ENCODE data around the gene KIF19.

KIF19 gene

DNA sequence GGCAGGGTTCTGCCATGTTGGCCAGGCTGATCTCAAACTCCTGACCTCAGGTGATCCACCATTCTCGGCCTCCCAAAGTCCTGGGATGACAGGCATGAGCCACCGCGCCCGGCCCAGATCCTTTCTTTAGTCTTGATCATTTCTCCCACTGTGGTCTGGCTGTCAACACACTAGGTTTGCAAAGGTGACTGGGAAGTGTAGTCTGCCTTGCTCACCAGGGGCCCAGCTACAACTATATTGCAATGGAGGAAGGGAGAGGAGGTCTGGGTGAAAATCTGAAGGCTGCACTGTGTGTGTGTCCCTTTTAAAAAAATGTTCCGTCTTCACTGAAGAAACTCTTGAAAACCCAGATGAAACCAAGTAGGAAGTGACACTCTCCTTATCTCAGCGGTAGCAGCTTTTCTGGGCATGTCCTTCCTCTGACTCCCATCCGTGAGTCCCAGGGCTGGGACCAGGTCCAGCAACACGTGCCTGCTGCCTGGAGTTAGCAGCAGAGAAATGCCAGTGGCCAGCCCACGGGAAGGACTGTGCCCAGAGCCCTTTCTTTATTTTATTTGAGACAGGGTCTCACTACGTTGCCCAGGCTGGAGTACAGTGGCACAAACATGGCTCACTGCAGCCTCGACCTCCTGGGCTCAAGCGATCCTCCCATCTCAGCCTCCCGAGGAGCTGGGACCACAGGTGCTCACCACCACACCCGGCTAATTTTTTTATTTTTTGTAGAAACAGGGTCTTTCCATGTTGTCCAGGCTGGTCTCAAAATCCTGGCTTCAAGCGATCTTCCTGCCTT lies 17.8 kb upstream of the KIF19 start:
- DNase-seq = no peak

DNA sequence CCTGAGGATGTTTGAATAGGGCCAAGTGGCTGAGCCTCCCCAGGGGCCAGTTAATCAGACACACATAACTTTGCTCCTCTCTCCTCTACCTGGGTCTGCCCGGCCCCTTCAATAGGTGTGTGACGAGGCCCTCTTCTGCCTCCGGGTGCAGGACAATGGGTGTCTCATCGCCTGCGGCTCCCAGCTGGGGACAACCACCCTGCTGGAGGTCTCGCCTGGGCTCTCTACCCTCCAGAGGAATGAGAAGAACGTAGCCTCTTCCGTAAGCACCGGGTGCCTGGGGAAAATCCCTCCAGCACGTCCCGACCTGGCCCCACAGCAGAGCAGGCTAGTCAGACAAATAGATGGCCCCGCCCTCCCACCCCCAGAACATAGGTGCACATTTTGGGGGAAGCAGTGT lies 16.1 kb upstream of the KIF19 start:
- DNase-seq = no peak

GRCh38 chr17:74314877-74315276 lies 11.1 kb upstream of the KIF19 start:
- DNase-seq = no peak

- no peak for DNase-seq
Measured at GRCh38 chr17:74316220-74316619, 9.8 kb upstream of the KIF19 start.

DNA sequence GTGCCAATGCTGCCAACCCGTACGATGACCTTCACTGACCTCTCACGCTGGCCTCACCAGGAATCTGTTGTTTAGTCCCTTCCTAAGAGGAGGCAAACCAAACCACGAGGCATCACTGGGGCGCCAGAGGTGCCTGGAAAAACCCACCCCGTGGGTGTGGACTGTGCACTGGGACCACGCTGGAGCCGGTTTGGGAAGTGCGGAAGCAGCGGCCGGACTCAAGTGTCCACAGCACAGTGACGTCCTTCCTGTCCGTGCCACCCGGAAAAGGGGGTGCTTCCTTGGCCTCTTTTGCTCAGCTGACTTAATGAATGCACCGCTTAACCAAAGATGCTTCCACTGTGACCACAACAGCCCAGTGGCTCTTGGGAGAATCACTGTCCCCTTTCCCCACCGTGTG lies 9.0 kb upstream of the KIF19 start:
- DNase-seq = no peak

GRCh38 chr17:74318391-74318790 lies 7.6 kb upstream of the KIF19 start:
- DNase-seq = no peak

DNA sequence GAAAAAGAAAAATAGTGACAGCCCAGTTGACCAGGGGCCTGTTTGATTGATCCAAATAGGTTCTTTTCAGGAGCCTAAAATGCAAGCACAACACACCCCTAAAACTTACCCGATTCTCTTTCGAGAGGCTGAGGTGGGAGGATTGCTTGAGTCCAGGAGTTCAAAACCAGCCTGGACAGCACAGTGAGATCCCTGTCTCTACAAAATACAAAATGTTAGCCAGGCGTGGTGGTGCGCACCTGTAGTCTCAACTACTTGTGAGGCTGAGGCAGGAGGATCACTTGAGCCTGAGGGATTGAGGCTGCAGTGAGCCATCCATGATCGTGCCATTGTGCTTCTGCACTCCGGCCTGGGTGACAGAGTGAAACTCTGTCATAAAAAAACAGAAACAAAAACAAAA lies 1.5 kb upstream of the KIF19 start:
- DNase-seq = no peak

DNA sequence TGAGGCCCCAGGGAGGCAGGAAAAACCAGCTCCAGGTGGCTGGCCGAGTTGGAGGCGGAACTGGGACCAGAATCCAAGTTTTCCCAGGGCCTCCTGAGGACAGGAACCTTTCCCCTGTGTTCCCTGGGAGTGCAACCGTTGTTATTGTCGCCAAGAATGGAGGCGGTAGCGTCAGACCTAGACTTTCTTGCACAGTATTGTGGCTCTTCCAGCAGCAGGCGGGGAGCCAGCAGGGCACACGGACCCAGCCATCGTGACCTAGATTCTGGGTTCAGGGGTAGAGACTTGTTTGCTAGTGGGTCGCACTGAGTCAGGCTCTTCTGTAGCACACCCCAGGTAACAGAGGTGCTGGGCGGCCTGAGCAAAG lies 667 bp upstream of the KIF19 start:
- no peak for DNase-seq

GRCh38 chr17:74326506-74326905 lies 480 bp downstream of the KIF19 start:
- DNase-seq = no peak

GRCh38 chr17:74328487-74328886 lies 2.5 kb downstream of the KIF19 start:
- DNase-seq = no peak

GRCh38 chr17:74329378-74329777 lies 3.4 kb downstream of the KIF19 start:
- no peak for DNase-seq

GRCh38 chr17:74330446-74330845 lies 4.4 kb downstream of the KIF19 start:
- no peak for DNase-seq

- DNase-seq = no peak
Measured at GRCh38 chr17:74332017-74332650, 6.1 kb downstream of the KIF19 start.

GRCh38 chr17:74332763-74333283 lies 6.8 kb downstream of the KIF19 start:
- peak; percentile 68 for DNase-seq

DNA sequence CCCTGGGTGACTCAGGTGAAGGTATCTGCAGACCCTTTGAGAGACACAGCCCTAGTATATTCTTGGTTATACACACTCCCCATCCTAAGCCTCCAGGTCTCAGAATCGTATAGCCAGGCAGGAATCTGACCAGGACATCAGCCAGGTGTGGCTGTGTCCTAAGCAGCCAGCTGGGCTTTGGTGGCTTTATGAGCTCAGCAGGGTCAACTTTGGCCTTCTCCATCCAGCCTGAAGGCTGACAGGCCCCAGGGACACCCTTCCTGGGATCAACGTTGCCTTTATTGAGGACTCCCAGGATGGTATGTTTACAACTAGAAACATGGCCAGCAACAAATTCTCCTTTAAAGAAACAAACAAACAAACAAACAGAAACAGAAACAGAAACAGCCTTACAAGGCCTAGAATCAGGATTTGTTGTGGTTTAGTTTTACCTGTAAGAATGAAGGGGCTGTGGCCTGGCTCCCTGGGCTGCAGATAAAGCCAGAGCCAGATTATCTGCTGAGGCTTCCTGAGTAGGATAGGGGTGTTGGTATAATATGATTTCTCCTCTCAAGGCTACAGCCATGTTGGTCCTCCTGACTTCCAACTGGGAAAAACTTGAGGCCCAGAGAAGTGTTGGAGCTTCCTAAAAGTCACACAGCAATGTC lies 8.5 kb downstream of the KIF19 start:
- no peak for DNase-seq

- DNase-seq = no peak
Measured at GRCh38 chr17:74335529-74336062, 9.6 kb downstream of the KIF19 start.

DNA sequence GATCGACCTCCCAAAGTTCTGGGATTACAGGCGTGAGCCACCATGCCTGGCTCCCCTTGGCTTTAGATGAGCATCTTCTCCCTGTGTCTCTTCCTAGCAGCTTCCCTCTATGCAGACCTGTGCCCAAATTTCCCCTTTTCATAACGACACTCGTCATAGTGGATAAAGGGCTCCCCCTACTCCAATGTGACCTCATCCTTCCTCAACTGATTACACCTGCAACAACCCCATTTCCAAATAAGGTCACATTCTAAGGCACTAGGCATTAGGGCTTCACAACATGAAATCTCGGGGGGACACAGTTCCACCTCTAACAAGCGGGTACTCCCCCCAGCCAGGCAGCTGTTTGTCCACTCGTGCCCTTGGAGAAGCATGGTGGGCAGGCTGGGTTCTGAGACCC lies 10.3 kb downstream of the KIF19 start:
- no peak for DNase-seq

GRCh38 chr17:74337834-74338500 lies 11.9 kb downstream of the KIF19 start:
- no peak for DNase-seq

DNA sequence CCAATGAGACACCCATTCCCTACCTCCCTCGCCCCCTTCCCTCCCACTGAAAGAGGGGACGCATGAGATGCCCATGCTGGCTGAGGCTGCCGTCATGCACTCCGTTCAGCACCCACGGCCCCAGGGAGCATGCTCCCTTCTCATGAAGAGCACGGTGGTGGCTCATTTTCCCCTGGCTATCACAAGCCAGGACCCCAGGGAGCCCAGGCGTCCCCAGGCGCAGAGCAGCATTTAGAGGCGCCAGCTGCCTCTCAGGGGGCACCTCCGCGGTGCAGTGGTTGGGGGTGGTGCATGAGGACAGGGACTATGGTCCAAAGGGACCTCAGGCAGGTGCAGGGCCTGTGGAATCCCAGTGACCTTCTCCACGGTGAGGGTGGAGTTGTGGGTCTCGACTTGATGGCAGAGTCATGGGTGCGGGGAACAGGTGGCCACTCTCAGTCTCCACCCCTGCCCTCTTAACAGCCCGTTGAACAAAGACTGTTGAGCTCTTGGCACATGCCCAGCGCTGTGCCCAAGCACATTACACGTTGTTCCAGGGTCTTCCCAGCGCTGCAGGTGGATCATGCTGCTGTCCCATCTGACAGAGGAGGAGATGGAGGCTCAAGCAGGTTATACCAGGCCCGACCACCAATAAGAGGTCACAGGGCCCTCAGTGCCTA lies 13.6 kb downstream of the KIF19 start:
- no peak for DNase-seq

GRCh38 chr17:74340470-74341023 lies 14.5 kb downstream of the KIF19 start:
- DNase-seq = no peak

- no peak for DNase-seq
Measured at GRCh38 chr17:74342224-74342623, 16.2 kb downstream of the KIF19 start.

DNA sequence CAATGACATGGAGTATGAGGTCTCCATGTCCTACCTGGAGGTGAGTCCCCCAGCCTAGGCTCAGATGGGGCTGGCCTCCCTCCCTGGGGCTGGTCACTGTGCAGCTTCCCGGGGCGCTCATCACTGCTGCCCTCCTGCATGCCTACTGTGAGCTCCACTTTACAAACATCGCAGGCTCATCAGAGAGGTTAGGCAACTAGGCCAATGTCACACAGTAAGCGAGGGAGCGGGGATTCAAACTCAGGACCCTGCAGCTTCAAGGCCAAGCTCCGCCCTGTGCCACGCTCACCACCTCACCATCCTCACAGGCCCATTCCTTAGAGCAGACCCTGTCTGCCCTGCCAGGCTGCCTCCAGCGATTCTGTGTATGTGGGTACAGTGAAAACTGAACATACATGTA lies 17.1 kb downstream of the KIF19 start:
- no peak for DNase-seq
